Testis (tissue), 2 donors: ENCODE measurements around the gene FNDC3A.

ENCODE experiments used
- POLR2A ChIP-seq: fragments of 450-650 bp; IDR thresholded peaks from one replicate; pipeline ENCODE4 v1.6.1; 2017; ENCODE audit warnings: antibody characterized with exemption, mild to moderate bottlenecking, moderate library complexity
- TF ChIP-seq, protein P1 (sequence below), 3 experiments: fragments of 450-650 bp in 2 of 3; fragments of 200-600 bp in 1 of 3; sonication (generic) in 1 of 3; IDR thresholded peaks; one replicate each; pipeline ENCODE4 v1.5.1; 2016 to 2019; ENCODE audit warnings: antibody characterized with exemption in 3 of 3, mild to moderate bottlenecking in 2 of 3, moderate library complexity in 1 of 3

DNA sequence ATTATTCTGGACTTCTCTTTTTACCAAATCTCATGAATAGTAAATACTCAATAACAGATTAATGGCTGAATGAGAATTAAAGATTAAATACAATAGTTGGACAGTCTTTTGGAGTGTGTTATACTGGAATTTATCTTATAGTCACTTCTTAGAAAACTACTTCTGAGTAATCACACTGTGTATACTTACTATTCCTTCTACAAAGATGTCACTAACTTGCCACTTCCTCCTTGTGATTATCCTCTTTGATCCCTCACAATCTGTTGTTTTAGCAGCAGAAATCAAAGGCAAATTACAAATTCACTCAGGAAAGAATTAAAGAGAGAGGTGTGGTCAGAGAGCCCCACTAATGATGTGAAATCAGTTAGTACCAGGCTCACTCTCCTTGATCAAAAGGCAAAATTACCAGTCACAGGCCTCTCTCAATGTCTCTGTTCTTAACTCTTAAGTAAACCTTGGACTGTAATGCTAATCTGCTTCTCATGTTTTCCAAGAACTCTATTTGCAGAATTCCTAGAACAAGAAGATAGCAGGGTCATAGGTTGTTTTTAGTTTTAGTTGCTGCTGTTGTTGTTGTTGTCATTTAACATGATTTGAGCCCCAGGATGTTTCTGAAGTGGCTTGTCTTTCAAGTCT is 37.3 kb upstream of the FNDC3A start:
- TF ChIP-seq, protein P1, sequence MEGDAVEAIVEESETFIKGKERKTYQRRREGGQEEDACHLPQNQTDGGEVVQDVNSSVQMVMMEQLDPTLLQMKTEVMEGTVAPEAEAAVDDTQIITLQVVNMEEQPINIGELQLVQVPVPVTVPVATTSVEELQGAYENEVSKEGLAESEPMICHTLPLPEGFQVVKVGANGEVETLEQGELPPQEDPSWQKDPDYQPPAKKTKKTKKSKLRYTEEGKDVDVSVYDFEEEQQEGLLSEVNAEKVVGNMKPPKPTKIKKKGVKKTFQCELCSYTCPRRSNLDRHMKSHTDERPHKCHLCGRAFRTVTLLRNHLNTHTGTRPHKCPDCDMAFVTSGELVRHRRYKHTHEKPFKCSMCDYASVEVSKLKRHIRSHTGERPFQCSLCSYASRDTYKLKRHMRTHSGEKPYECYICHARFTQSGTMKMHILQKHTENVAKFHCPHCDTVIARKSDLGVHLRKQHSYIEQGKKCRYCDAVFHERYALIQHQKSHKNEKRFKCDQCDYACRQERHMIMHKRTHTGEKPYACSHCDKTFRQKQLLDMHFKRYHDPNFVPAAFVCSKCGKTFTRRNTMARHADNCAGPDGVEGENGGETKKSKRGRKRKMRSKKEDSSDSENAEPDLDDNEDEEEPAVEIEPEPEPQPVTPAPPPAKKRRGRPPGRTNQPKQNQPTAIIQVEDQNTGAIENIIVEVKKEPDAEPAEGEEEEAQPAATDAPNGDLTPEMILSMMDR (IDR thresholded peaks at IDR 0.05): no peak
- TF ChIP-seq POLR2A: no peak
